A673 (cell line): ENCODE results near the gene CEP131. TPM values are rescaled to one million over a fixed set of nuclear protein-coding genes. Genes with fewer than 3 reads are reported as not detected.

Experiments
- BruUV-seq: library from RNA; stranded (reverse); fragments of 400-500 nt; replicated peaks from 2 replicates; lab custom pipeline; 2021; lab: Mats Ljungman, UMichigan
- CTCF ChIA-PET: fragments of 300-600 bp; sonication (Branson Sonifier 250); formaldehyde crosslinking; loops from one replicate; lab custom pipeline; 2022; ENCODE audit warnings: antibody characterized with exemption; lab: Charles Lee
- POLR2A ChIA-PET: fragments of 300-600 bp; sonication (Branson Sonifier 250); formaldehyde crosslinking; loops from one replicate; lab custom pipeline; 2022; ENCODE audit warnings: antibody characterized with exemption; ENCODE audit not compliant: low non-redundant PET; lab: Charles Lee
- DNase-seq: peaks from one replicate; pipeline ENCODE4 v3.0.0-alpha.2; 2015; ENCODE audit warnings: low spot score
- H3K27ac ChIP-seq: fragments of 200-600 bp; sonication (generic); 2 replicates; pipeline ENCODE4 v1.5.1; 2016; ENCODE audit warnings: mixed run types, low read depth, mild to moderate bottlenecking, mixed read lengths, antibody characterized with exemption, low read length; ENCODE audit not compliant: poor library complexity, severe bottlenecking
- H3K27me3 ChIP-seq: fragments of 200-600 bp; sonication (generic); replicated peaks from 2 replicates; pipeline ENCODE4 v1.6.1; 2017; ENCODE audit warnings: mixed run types, low read depth, mild to moderate bottlenecking, mixed read lengths, antibody characterized with exemption, low read length; ENCODE audit not compliant: insufficient read depth, poor library complexity
- H3K36me3 ChIP-seq: fragments of 200-600 bp; sonication (generic); 2 replicates; pipeline ENCODE4 v1.6.1; 2016; ENCODE audit warnings: mixed run types, mild to moderate bottlenecking, mixed read lengths, antibody characterized with exemption, low read length; ENCODE audit not compliant: insufficient read depth, poor library complexity, severe bottlenecking
- H3K4me1 ChIP-seq: fragments of 200-600 bp; sonication (generic); 2 replicates; pipeline ENCODE4 v1.6.1; 2017; ENCODE audit warnings: mixed run types, mild to moderate bottlenecking, mixed read lengths, antibody characterized with exemption, low read length; ENCODE audit not compliant: insufficient read depth, poor library complexity, severe bottlenecking
- H3K4me3 ChIP-seq: fragments of 200-600 bp; sonication (generic); 2 replicates; pipeline ENCODE4 v1.5.1; 2016; ENCODE audit warnings: low read depth, mixed run types, mild to moderate bottlenecking, mixed read lengths, low read length; ENCODE audit not compliant: poor library complexity, severe bottlenecking
- H3K9me3 ChIP-seq: fragments of 200-600 bp; sonication (generic); 2 replicates; pipeline ENCODE4 v1.6.1; 2016; ENCODE audit warnings: mixed run types, low read depth, mild to moderate bottlenecking, mixed read lengths, antibody characterized with exemption, low read length; ENCODE audit not compliant: poor library complexity, severe bottlenecking
- CTCF ChIP-seq: fragments of 300-800, 200-600 bp; sonication (generic); conservative IDR thresholded peaks from 2 replicates; pipeline ENCODE4 v1.5.1; 2017; ENCODE audit warnings: low read depth, mild to moderate bottlenecking, antibody characterized with exemption, low read length, moderate library complexity, mixed read lengths
- EZH2 ChIP-seq: fragments of 200-600 bp; sonication (generic); IDR thresholded peaks from 2 replicates; pipeline ENCODE4 v1.6.1; 2017; ENCODE audit warnings: borderline replicate concordance, low read depth, mild to moderate bottlenecking, mixed read lengths, antibody characterized with exemption, low read length; ENCODE audit not compliant: poor library complexity, severe bottlenecking
- intact Hi-C: fragments of 100-400 bp; cut with micrococcal nuclease; formaldehyde crosslinking; loops from one replicate; pipeline ENCODE4 v1.10.0; 2022; ENCODE audit not compliant: unreplicated experiment
- total RNA-seq: library from RNA; stranded (reverse); gene quantifications from 2 replicates; pipeline ENCODE4 v1.2.3, GENCODE V29; 2021

CEP131 gene
- total RNA-seq, 1 experiment from 2014 or later: 27.1 TPM

- H3K9me3 ChIP-seq: peaks cover 11% of the 10 kb centered on the region
- H3K4me1 ChIP-seq: no peaks in the 10 kb centered on the region
- no TSS peak for BruUV-seq
- intact Hi-C loops: no loop called here
- H3K4me3 ChIP-seq: no peak overlapping the region
- H3K27me3 ChIP-seq: no peaks in the 10 kb centered on the region
- no peak for DNase-seq
- ChIA-PET POLR2A (no interaction called here), CTCF (no interaction called here)
- no peaks in the 10 kb centered on the region for H3K36me3 ChIP-seq
- H3K27ac ChIP-seq: no peak overlapping the region
- TF ChIP-seq CTCF: no peak
- TF ChIP-seq EZH2: no peak
Observed at GRCh38 chr17:81171941-81172340, 50.8 kb downstream of the CEP131 start.

GRCh38 chr17:81170727-81171494, 51.9 kb downstream of the CEP131 start:
- TF ChIP-seq EZH2 (no peak), CTCF (no peak)
- DNase-seq: no peak

GRCh38 chr17:81169870-81170309, 52.9 kb downstream of the CEP131 start:
- H3K9me3 ChIP-seq: peaks cover 8% of the 10 kb centered on the region
- intact Hi-C loops: no loop called here
- ChIA-PET POLR2A (no interaction called here), CTCF (no interaction called here)
- no peak for TF ChIP-seq CTCF
- no peak for TF ChIP-seq EZH2
- no TSS peak for BruUV-seq
- DNase-seq: no peak
- H3K27me3 ChIP-seq: no peaks in the 10 kb centered on the region
- H3K27ac ChIP-seq: no peak overlapping the region
- H3K4me3 ChIP-seq: no peak overlapping the region
- no peaks in the 10 kb centered on the region for H3K36me3 ChIP-seq
- H3K4me1 ChIP-seq: peaks cover 3% of the 10 kb centered on the region

More at GRCh38 chr17:81170727-81171494, 51.9 kb downstream of the CEP131 start:
- H3K4me3 ChIP-seq: no peak overlapping the region
- intact Hi-C loops: no loop called here
- no peaks in the 10 kb centered on the region for H3K4me1 ChIP-seq
- H3K27me3 ChIP-seq: no peaks in the 10 kb centered on the region
- H3K27ac ChIP-seq: no peak overlapping the region
- peaks cover 11% of the 10 kb centered on the region for H3K9me3 ChIP-seq
- no TSS peak for BruUV-seq
- CTCF ChIA-PET: no interaction called here
- POLR2A ChIA-PET: no interaction called here
- no peaks in the 10 kb centered on the region for H3K36me3 ChIP-seq
